Measurements from ENCODE around the gene ARMH4. TPM values are rescaled to one million over a fixed set of nuclear protein-coding genes. Genes with fewer than 3 reads are reported as not detected.
"Not testable (repeated sequence)": the region's sequence is repeated elsewhere in the genome, so short reads cannot be mapped to it uniquely, and the experiment has no call there.

The ARMH4 gene
- total and polyA plus RNA-seq, 8 donors = 0.40 to 14.3 (median 1.9) TPM; not detected in 1

GRCh38 chr14:58131386-58131785 is 20.6 kb downstream of the ARMH4 start:
- Histone ChIP-seq H3K4me1 (no peaks in the 10 kb centered on the region), H3K27me3 (no peaks in the 10 kb centered on the region), H3K27ac (no peak overlapping the region), H3K36me3 (no peaks in the 10 kb centered on the region), H3K9me3 (peaks cover 0 to under 1% (median 0%) of the 10 kb centered on the region in 4 donors), H3K4me3 (no peak overlapping the region)
- 44 to 89% (median 70%) methylated on average over 1 of the region's 1 CpG for WGBS, 5 donors
- TF ChIP-seq EP300 (IDR thresholded peaks at IDR 0.05) (no peak), POLR2A (IDR thresholded peaks at IDR 0.05) (no peak), POLR2AphosphoS5 (IDR thresholded peaks at IDR 0.05) (no peak), CTCF (IDR thresholded peaks at IDR 0.05) (no peak)
- intact Hi-C loops (cut with DNase I; ENCODE audit: low total_unique reads) = no loop called here
- no peak for DNase-seq

- Histone ChIP-seq H3K27ac (no peak overlapping the region), H3K27me3 (no peaks in the 10 kb centered on the region), H3K4me3 (no peak overlapping the region), H3K9me3 (peaks cover 0 to 12% (median 3%) of the 10 kb centered on the region in 4 donors), H3K36me3 (no peaks in the 10 kb centered on the region), H3K4me1 (no peaks in the 10 kb centered on the region)
- intact Hi-C loops (cut with DNase I; ENCODE audit: low total_unique reads) = no loop called here
- DNase-seq = no peak
- TF ChIP-seq CTCF (IDR thresholded peaks at IDR 0.05) = no peak
- no peak for TF ChIP-seq EP300 (IDR thresholded peaks at IDR 0.05)
- no peak for TF ChIP-seq POLR2AphosphoS5 (IDR thresholded peaks at IDR 0.05)
- TF ChIP-seq POLR2A (IDR thresholded peaks at IDR 0.05) = no peak
- WGBS, 5 donors = 65 to 83% (median 75%) methylated on average over 4 of the region's 4 CpGs
Measured at GRCh38 chr14:58130116-58130782, 21.8 kb downstream of the ARMH4 start.

GRCh38 chr14:58129208-58129607 is 22.8 kb downstream of the ARMH4 start:
- no peaks in the 10 kb centered on the region for H3K36me3 ChIP-seq
- H3K9me3 ChIP-seq = peaks cover 0 to 16% (median 3%) of the 10 kb centered on the region in 4 donors
- H3K27ac ChIP-seq = no peak overlapping the region
- TF ChIP-seq EP300 (IDR thresholded peaks at IDR 0.05) (no peak), POLR2AphosphoS5 (IDR thresholded peaks at IDR 0.05) (no peak), POLR2A (IDR thresholded peaks at IDR 0.05) (no peak), CTCF (IDR thresholded peaks at IDR 0.05) (no peak)
- no peak for DNase-seq
- 90 to 97% (median 93%) methylated on average over 4 of the region's 4 CpGs for WGBS, 5 donors
- no peaks in the 10 kb centered on the region for H3K4me1 ChIP-seq
- intact Hi-C loops (cut with DNase I; ENCODE audit: low total_unique reads) = no loop called here
- H3K4me3 ChIP-seq = no peak overlapping the region
- H3K27me3 ChIP-seq = no peaks in the 10 kb centered on the region

GRCh38 chr14:58128416-58128815 is 23.6 kb downstream of the ARMH4 start:
- DNase-seq = no peak
- intact Hi-C loops (cut with DNase I; ENCODE audit: low total_unique reads) = no loop called here
- no peaks in the 10 kb centered on the region for H3K4me1 ChIP-seq
- no peak overlapping the region for H3K4me3 ChIP-seq
- TF ChIP-seq EP300 (IDR thresholded peaks at IDR 0.05) = no peak
- no peaks in the 10 kb centered on the region for H3K36me3 ChIP-seq
- no peak overlapping the region for H3K27ac ChIP-seq
- no peaks in the 10 kb centered on the region for H3K27me3 ChIP-seq
- peaks cover 0 to 16% (median 3%) of the 10 kb centered on the region in 4 donors for H3K9me3 ChIP-seq
- 78 to 92% (median 89%) methylated on average over 2 of the region's 2 CpGs for WGBS, 5 donors

GRCh38 chr14:58122546-58122945 is 29.5 kb downstream of the ARMH4 start:
- H3K36me3 ChIP-seq; intact Hi-C loops (cut with DNase I; ENCODE audit: low total_unique reads); DNase-seq; H3K27me3 ChIP-seq; H3K4me1 ChIP-seq; H3K4me3 ChIP-seq; H3K27ac ChIP-seq: not testable (repeated sequence)
- H3K9me3 ChIP-seq = peaks cover 0 to 16% (median 3%) of the 10 kb centered on the region in 4 donors
- WGBS, 5 donors = 86 to 96% (median 91%) methylated on average over 6 of the region's 6 CpGs

All from stomach (tissue), 9 donors.